ENCODE data around the gene HEXB. TPM values are rescaled to one million over a fixed set of nuclear protein-coding genes. Genes with fewer than 3 reads are reported as not detected.

HEXB gene
- total and polyA plus RNA-seq, 2 of the 8 experiments (the other 6 are each of a cell fraction or from before 2014, with no cell fraction given): 39.7 to 69.2 TPM

- no peaks in the 10 kb centered on the region for H3K27me3 ChIP-seq (replicated peaks in 1 of 4; ENCODE audit: control insufficient read depth in 3 of 4, extremely low read depth in 1 of 4, insufficient read depth in 3 of 4, low read length in 3 of 4)
- H3K14ac ChIP-seq (ENCODE audit: insufficient read length): no peak overlapping the region
- no peak overlapping the region for H2BK5ac ChIP-seq (ENCODE audit: low read depth, low read length)
- H2BK20ac ChIP-seq (ENCODE audit: low read length): no peak overlapping the region
- H3K23ac ChIP-seq (ENCODE audit: insufficient read length): no peak overlapping the region
- H3K18ac ChIP-seq (ENCODE audit: extremely low read depth, low read length): no peak overlapping the region
- no peak overlapping the region for H3K4me3 ChIP-seq (ENCODE audit: extremely low read depth in 1 of 4, insufficient read depth in 2 of 4, low read depth in 3 of 4, low read length in 4 of 4)
- H3K9me3 ChIP-seq (ENCODE audit: insufficient read depth in 2 of 2, low read depth in 1 of 2, low read length in 1 of 2): no peaks in the 10 kb centered on the region
- DNase-seq (ENCODE audit: low read depth in 1 of 2, low spot score in 2 of 2) (no peak), FAIRE-seq (no peak)
- no peak overlapping the region for H4K8ac ChIP-seq (ENCODE audit: extremely low read depth, insufficient read depth, low read length)
- H4K20me1 ChIP-seq (replicated peaks in 1 of 2; ENCODE audit: control insufficient read depth in 1 of 2, insufficient read depth in 2 of 2, low read length in 2 of 2): no peaks in the 10 kb centered on the region
- H3K56ac ChIP-seq (replicated peaks; ENCODE audit: insufficient read length, low read depth, low read length): no peak overlapping the region
- no peaks in the 10 kb centered on the region for H3K4me1 ChIP-seq (replicated peaks in 1 of 4; ENCODE audit: control insufficient read depth in 3 of 4, insufficient read depth in 4 of 4, low read length in 3 of 4)
- CTCF ChIA-PET (ENCODE audit: partially characterized antibody): interaction anchor here (1.1 to 1.9 kb wide), 2 partner anchors 9 to 763 kb away, joined by 4 to 5 read pairs; no protein-coding TSS in a partner anchor
- no peak overlapping the region for H3K4ac ChIP-seq (replicated peaks; ENCODE audit: insufficient read length, low read depth, low read length)
- H3K4me2 ChIP-seq (ENCODE audit: insufficient read depth in 1 of 2, low read depth in 2 of 2, low read length in 2 of 2): no peak overlapping the region
- no peak overlapping the region for H2BK12ac ChIP-seq (ENCODE audit: low read depth, low read length)
- no peak overlapping the region for H3K9ac ChIP-seq (replicated peaks in 1 of 4; ENCODE audit: extremely low read depth in 1 of 4, low read depth in 3 of 4, low read length in 3 of 4)
- POLR2A ChIA-PET (ENCODE audit: partially characterized antibody): no interaction called here
- 86% methylated on average over 5 of the region's 5 CpGs; no CpG with 5 or more reads in 1 of the 2 experiments for WGBS, 2 experiments (ENCODE audit: extremely low coverage in 1 of 2, insufficient coverage in 1 of 2, insufficient read length in 1 of 2, insufficient replicate concordance in 2 of 2, low coverage in 1 of 2, low lambda C conversion rate in 2 of 2, missing lambda C conversion rate in 1 of 2)
- H3K23me2 ChIP-seq (ENCODE audit: low read depth, low read length): no peaks in the 10 kb centered on the region
- no peak overlapping the region for H4K5ac ChIP-seq (ENCODE audit: insufficient read length, low read depth, low read length)
- H2AK5ac ChIP-seq (ENCODE audit: low read depth, low read length): no peak overlapping the region
- H3K79me1 ChIP-seq (ENCODE audit: low read depth, low read length): no peaks in the 10 kb centered on the region
- 0 out of 2 replicates have a peak overlapping the region, but pooled peaks have one; percentile 26 for H2AFZ ChIP-seq (ENCODE audit: low read length)
- no peaks in the 10 kb centered on the region for H3K79me2 ChIP-seq (ENCODE audit: control insufficient read depth in 1 of 2, insufficient read depth in 2 of 2, low read length in 2 of 2)
- H4K91ac ChIP-seq (replicated peaks; ENCODE audit: insufficient read length, low read length): no peak overlapping the region
- no peaks in the 10 kb centered on the region for H3K36me3 ChIP-seq (ENCODE audit: control insufficient read depth in 2 of 4, insufficient read depth in 4 of 4, low read length in 3 of 4)
- H3K27ac ChIP-seq (ENCODE audit: low read depth, low read length): no peak overlapping the region
- H2BK120ac ChIP-seq (replicated peaks; ENCODE audit: low read depth, low read length): no peak overlapping the region
- H2BK15ac ChIP-seq (ENCODE audit: low read length): no peak overlapping the region
- TF ChIP-seq GABPA (IDR thresholded peaks at IDR 0.05; ENCODE audit: borderline replicate concordance, insufficient read depth, low read length) (no peak), CHD2 (IDR thresholded peaks at IDR 0.05; ENCODE audit: low read length) (no peak), CTCF (IDR thresholded peaks at IDR 0.05; ENCODE audit: control extremely low read depth in 1 of 3, insufficient read depth in 1 of 3, low read depth in 1 of 3, low read length in 3 of 3) (no peak), RAD21 (IDR thresholded peaks at IDR 0.05 in 1 of 2, conservative IDR thresholded peaks at IDR 0.05 in 1 of 2; ENCODE audit: low read depth in 2 of 2, low read length in 2 of 2) (no peak), KDM1A (IDR thresholded peaks at IDR 0.05; ENCODE audit: borderline replicate concordance, low read length) (no peak), HDAC6 (IDR thresholded peaks at IDR 0.05; ENCODE audit: low read depth, low read length) (no peak), TAF1 (IDR thresholded peaks at IDR 0.05; ENCODE audit: low read depth, low read length) (no peak), ASH2L (IDR thresholded peaks at IDR 0.05; ENCODE audit: low read length) (no peak), YY1 (IDR thresholded peaks at IDR 0.05; ENCODE audit: low read depth, low read length) (no peak), SIN3A (conservative IDR thresholded peaks at IDR 0.05 in 1 of 2, IDR thresholded peaks at IDR 0.05 in 1 of 2; ENCODE audit: low read depth in 1 of 2, low read length in 2 of 2) (no peak)
Measured at GRCh38 chr5:74664551-74664950, 20.5 kb upstream of the HEXB start.
